Activated CD4-positive, alpha-beta memory T cell treated with anti-CD3 and anti-CD28 coated beads, Interleukin-2, amount 10 ng/mL, durations not matched to agents 7 days and 5 days (primary cell): ENCODE measurements around the gene SHCBP1. TPM values are rescaled to one million over a fixed set of nuclear protein-coding genes. Genes with fewer than 3 reads are reported as not detected.

Experiments used
- CTCF ChIA-PET: fragments of 350-600 bp; sonication (Branson Sonifier 250); formaldehyde crosslinking; loops from one replicate; lab custom pipeline; 2021; ENCODE audit warnings: antibody characterized with exemption, inconsistent platforms; lab: Charles Lee
- POLR2A ChIA-PET: fragments of 350-600 bp; sonication (Branson Sonifier 250); formaldehyde crosslinking; loops from one replicate; lab custom pipeline; 2021; ENCODE audit warnings: antibody characterized with exemption; lab: Charles Lee
- DNase-seq: peaks from one replicate; pipeline ENCODE4 v3.0.0-alpha.2; 2020
- H3K27ac Mint-ChIP-seq: one replicate; pipeline ENCODE4 v1.8.0; 2021; ENCODE audit warnings: mild to moderate bottlenecking, mixed read lengths
- H3K27me3 Mint-ChIP-seq: one replicate; pipeline ENCODE4 v1.8.0; 2021; ENCODE audit warnings: mixed read lengths
- H3K36me3 Mint-ChIP-seq: one replicate; pipeline ENCODE4 v1.8.0; 2021; ENCODE audit warnings: low read depth, mixed read lengths
- H3K4me1 Mint-ChIP-seq: one replicate; pipeline ENCODE4 v1.8.0; 2021; ENCODE audit warnings: mixed read lengths
- H3K4me3 Mint-ChIP-seq: one replicate; pipeline ENCODE4 v1.8.0; 2021; ENCODE audit warnings: mild to moderate bottlenecking, mixed read lengths
- H3K9me3 Mint-ChIP-seq: one replicate; pipeline ENCODE4 v1.8.0; 2021; ENCODE audit warnings: mixed read lengths
- total RNA-seq, 2 experiments: library from RNA; stranded (reverse); gene quantifications; one replicate each; pipeline ENCODE4 v1.2.3, GENCODE V29; 2021

Gene SHCBP1
- total RNA-seq, 2 experiments from 2014 or later = 51.0 to 52.5 TPM

GRCh38 chr16:46606231-46606630 lies 14.9 kb downstream of the SHCBP1 start:
- H3K4me3 Mint-ChIP-seq = no peak overlapping the region
- CTCF ChIA-PET = interaction anchor here (0.9 to 3.0 kb wide), 3 partner anchors 10 to 13 kb away, joined by 3 to 9 read pairs (median 3); no protein-coding TSS in a partner anchor
- H3K36me3 Mint-ChIP-seq = peaks cover 63% of the 10 kb centered on the region
- H3K9me3 Mint-ChIP-seq = no peaks in the 10 kb centered on the region
- H3K27ac Mint-ChIP-seq = no peak overlapping the region
- no peaks in the 10 kb centered on the region for H3K4me1 Mint-ChIP-seq
- no peak for DNase-seq
- POLR2A ChIA-PET = interaction anchor here (1.1 to 1.5 kb wide), 2 partner anchors 13 to 23 kb away, joined by 4 read pairs; no protein-coding TSS in a partner anchor
- H3K27me3 Mint-ChIP-seq = no peaks in the 10 kb centered on the region

DNA sequence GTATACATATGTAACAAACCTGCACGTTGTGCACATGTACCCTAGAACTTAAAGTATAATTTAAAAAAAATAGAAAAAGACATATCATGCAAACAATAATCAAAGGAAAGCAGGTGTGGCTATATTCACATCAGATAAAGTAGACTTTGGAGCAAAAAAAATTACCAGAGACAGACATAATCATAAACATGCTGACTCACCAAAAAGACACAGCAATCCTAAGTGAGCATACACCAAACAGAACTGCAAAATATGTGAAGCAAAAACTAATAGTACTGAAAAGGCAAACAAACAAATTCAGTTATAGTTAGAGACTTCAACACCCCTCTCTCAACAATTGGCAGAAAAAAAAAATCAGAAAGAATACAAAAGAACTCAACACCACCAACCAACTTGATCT lies 29.9 kb downstream of the SHCBP1 start:
- ChIA-PET POLR2A (no interaction called here), CTCF (no interaction called here)
- no peak overlapping the region for H3K27ac Mint-ChIP-seq
- H3K9me3 Mint-ChIP-seq = peaks cover 8% of the 10 kb centered on the region
- no peaks in the 10 kb centered on the region for H3K27me3 Mint-ChIP-seq
- H3K36me3 Mint-ChIP-seq = peaks cover 88% of the 10 kb centered on the region
- no peak overlapping the region for H3K4me3 Mint-ChIP-seq
- H3K4me1 Mint-ChIP-seq = peaks cover 8% of the 10 kb centered on the region
- DNase-seq = no peak

DNA sequence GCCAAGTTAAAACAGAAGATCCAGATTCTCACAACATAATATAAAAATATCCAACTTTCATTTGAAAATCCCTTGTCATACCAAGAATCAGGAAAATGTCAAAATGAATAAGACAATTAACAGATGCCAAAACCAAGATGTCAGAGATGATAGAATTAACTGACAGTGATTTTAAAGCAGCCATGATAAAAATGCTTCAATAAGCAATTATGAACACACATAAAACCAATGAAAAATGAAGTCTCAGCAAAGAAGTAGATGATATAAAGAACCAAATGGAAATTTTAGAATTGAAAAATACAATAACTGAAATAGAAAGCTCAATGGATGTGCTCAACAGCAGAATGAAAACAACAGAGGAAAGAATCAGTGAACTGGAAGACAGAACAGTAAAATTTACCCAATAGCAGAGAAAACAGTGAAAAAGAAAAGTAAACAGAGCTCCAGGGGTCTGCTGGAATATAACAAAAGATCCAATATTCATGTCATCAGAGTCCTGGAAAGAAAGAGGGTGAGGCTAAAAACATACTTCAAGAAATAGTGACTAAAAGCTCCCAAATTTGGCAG lies 35.1 kb downstream of the SHCBP1 start:
- no peak overlapping the region for H3K4me3 Mint-ChIP-seq
- peaks cover 96% of the 10 kb centered on the region for H3K36me3 Mint-ChIP-seq
- POLR2A ChIA-PET = no interaction called here

DNA sequence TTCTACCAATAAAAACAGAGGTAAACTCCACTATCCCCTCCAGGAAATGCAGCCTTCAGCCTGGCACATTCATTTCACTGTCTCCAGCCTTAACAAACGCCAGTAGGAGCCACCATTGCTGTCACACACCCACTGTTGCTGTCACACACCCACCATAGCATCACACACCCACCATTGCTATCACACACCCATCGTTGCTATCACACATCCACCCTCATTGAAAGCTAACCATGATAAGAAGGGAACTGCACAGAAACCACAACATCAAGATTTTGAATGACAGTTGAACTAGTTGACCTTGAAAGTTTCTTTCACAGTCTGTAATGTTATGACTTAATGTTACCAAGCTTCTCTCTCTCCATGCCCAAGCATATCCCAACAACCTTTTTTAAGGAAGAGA lies 38.1 kb downstream of the SHCBP1 start:
- DNase-seq = no peak
- Mint-ChIP-seq H3K4me1 (peaks cover 24% of the 10 kb centered on the region), H3K4me3 (no peak overlapping the region), H3K36me3 (peaks cover 78% of the 10 kb centered on the region), H3K27me3 (no peaks in the 10 kb centered on the region), H3K9me3 (peaks cover 12% of the 10 kb centered on the region), H3K27ac (peak overlapping the region; percentile 32)
- POLR2A ChIA-PET = interaction anchor here (1.8 to 2.1 kb wide), 2 partner anchors 23 to 38 kb away, joined by 4 to 8 read pairs; partner anchors contain the start of gene SHCBP1
- CTCF ChIA-PET = interaction anchor here (1.1 kb wide), 1 partner anchor 28 kb away, joined by 4 read pairs; no protein-coding TSS in a partner anchor

More for the DNA sequence above, 35.1 kb downstream of the SHCBP1 start:
- CTCF ChIA-PET = interaction anchor here (0.5 to 1.6 kb wide), 2 partner anchors 8 to 51 kb away, joined by 3 read pairs; no protein-coding TSS in a partner anchor
- Mint-ChIP-seq H3K4me1 (peaks cover 24% of the 10 kb centered on the region), H3K9me3 (peaks cover 14% of the 10 kb centered on the region), H3K27ac (no peak overlapping the region), H3K27me3 (no peaks in the 10 kb centered on the region)
- DNase-seq = no peak

DNA sequence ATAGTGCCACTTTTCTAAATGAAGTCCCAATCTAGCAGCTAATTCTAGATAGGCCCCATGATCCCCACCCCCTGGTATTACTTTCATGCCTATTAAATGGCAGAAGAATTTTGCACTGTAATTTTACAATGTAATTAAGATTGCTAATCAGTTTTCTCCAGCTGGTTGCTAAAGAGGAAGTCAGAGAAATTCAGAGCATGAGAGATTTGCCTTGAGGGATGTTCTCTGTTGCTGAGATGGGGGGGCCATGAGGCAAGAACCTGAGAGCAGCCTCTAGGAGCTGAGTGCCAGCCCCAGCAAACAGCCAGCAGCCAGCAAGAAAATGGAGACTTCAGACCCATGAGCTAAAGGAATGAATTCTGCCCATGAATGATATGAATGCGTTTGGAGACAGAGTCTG lies 38.9 kb downstream of the SHCBP1 start:
- CTCF ChIA-PET = interaction anchor here (0.6 to 1.1 kb wide), 2 partner anchors 27 to 351 kb away, joined by 3 to 4 read pairs; no protein-coding TSS in a partner anchor
- no peaks in the 10 kb centered on the region for H3K27me3 Mint-ChIP-seq
- H3K4me1 Mint-ChIP-seq = peaks cover 19% of the 10 kb centered on the region
- H3K27ac Mint-ChIP-seq = no peak overlapping the region
- no peak for DNase-seq
- peaks cover 70% of the 10 kb centered on the region for H3K36me3 Mint-ChIP-seq
- H3K9me3 Mint-ChIP-seq = peaks cover 12% of the 10 kb centered on the region
- H3K4me3 Mint-ChIP-seq = no peak overlapping the region
- POLR2A ChIA-PET = interaction anchor here (1.8 to 2.1 kb wide), 2 partner anchors 24 to 38 kb away, joined by 4 to 8 read pairs; partner anchors contain the start of gene SHCBP1

- Mint-ChIP-seq H3K27me3 (no peaks in the 10 kb centered on the region), H3K36me3 (peaks cover 32% of the 10 kb centered on the region), H3K4me1 (peaks cover 10% of the 10 kb centered on the region), H3K4me3 (no peak overlapping the region), H3K9me3 (no peaks in the 10 kb centered on the region), H3K27ac (no peak overlapping the region)
- ChIA-PET CTCF (interaction anchor here (1.3 kb wide), 1 partner anchor 9 kb away, joined by 3 read pairs; no protein-coding TSS in a partner anchor), POLR2A (interaction anchor here (1.2 to 1.7 kb wide), 2 partner anchors 42 to 43 kb away, joined by 3 read pairs; partner anchors contain the start of gene SHCBP1)
- no peak for DNase-seq
Measured at GRCh38 chr16:46577988-46578579, 43.1 kb downstream of the SHCBP1 start.

DNA sequence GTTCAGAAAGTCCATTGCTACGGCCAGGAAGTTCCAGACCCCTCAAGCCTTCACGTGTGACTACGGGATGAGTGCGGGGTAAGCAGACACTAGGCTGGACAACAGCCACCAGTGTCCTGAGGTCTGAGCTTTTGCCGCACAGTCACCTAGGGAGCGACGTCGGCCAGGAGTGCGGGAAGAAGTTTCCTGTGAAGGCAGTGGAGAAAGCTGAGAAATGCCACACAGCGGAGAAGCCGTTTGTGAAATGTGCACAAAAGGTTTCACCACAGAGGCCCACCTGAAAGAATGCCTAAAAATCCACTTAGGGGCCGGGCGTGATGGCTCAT lies 47.4 kb downstream of the SHCBP1 start:
- Mint-ChIP-seq H3K4me3 (no peak overlapping the region), H3K27ac (no peak overlapping the region), H3K27me3 (no peaks in the 10 kb centered on the region), H3K9me3 (no peaks in the 10 kb centered on the region), H3K4me1 (peaks cover 8% of the 10 kb centered on the region), H3K36me3 (peaks cover 4% of the 10 kb centered on the region)
- ChIA-PET CTCF (no interaction called here), POLR2A (no interaction called here)
- DNase-seq = no peak

DNA sequence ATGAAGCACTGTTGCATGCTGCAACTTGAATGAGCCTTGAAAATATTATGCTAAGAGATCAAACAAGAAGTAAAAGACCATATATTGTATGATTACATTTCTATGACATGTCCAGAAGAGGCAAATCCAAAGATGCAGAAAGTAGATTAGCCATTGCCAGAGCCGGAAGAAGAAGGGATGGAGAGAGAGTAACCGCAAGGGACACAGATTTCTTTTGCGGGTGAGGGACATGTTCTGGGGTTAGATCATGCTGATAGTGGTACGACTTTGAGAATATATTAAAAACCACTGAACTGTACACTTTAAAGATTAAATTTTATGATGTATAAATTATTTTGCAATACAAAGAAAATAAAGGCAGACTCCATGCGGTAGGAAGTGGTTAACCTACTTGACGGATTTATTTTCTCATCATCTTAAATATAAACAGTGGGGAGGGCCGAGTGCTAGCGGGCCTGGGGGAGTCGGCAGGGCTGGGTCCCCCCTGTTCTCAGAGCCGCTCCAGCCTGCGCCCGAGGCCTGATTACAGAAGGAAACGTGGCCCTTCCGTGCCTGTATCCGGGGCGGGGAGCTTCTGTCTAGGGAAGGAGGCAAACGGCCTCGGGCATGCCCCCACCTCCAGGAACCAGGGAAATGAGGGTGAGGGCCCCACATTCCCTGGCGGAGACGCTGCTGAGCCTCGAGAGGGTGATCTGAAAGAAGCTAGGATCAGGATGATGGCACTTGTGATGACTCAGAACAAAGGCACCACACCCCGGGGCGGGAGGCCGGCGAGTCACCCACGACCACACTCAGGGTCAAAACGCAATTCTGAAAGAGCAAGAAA lies 48.0 kb downstream of the SHCBP1 start:
- DNase-seq = no peak
- ChIA-PET POLR2A (no interaction called here), CTCF (no interaction called here)
- Mint-ChIP-seq H3K36me3 (peaks cover 3% of the 10 kb centered on the region), H3K4me3 (no peak overlapping the region), H3K9me3 (no peaks in the 10 kb centered on the region), H3K4me1 (peaks cover 8% of the 10 kb centered on the region), H3K27ac (no peak overlapping the region), H3K27me3 (no peaks in the 10 kb centered on the region)

DNA sequence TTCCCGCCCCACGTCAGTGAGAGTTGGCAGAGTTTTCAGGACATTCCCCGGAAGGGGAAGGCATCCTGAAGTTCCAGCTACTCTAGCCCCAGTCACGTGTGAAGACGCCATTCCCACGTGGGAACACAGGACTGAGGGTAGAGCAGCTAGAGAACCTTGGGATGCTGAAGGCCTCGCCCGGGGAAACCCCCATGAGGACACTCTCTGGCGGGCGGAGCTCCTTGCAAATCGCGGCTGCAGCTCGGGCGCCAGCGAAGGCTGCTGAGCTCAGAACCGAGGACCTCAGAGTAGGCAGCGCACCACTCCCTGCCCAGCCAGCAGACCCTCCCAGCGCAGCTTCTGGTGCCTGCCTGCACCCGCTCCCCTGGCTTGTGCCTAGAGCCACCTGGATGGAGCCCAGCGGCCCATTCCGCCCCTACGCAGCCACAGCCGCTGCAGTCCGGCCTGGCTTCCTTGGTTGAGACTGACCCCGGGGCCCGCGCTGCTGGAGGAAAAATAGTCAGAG lies 51.9 kb downstream of the SHCBP1 start:
- CTCF ChIA-PET = interaction anchor here (1.5 kb wide), 1 partner anchor 15 kb away, joined by 5 read pairs; no protein-coding TSS in a partner anchor
- Mint-ChIP-seq H3K27ac (no peak overlapping the region), H3K27me3 (peaks cover 4% of the 10 kb centered on the region), H3K4me1 (peaks cover 8% of the 10 kb centered on the region), H3K4me3 (no peak overlapping the region), H3K36me3 (no peaks in the 10 kb centered on the region), H3K9me3 (no peaks in the 10 kb centered on the region)
- POLR2A ChIA-PET = no interaction called here
- DNase-seq = no peak

DNA sequence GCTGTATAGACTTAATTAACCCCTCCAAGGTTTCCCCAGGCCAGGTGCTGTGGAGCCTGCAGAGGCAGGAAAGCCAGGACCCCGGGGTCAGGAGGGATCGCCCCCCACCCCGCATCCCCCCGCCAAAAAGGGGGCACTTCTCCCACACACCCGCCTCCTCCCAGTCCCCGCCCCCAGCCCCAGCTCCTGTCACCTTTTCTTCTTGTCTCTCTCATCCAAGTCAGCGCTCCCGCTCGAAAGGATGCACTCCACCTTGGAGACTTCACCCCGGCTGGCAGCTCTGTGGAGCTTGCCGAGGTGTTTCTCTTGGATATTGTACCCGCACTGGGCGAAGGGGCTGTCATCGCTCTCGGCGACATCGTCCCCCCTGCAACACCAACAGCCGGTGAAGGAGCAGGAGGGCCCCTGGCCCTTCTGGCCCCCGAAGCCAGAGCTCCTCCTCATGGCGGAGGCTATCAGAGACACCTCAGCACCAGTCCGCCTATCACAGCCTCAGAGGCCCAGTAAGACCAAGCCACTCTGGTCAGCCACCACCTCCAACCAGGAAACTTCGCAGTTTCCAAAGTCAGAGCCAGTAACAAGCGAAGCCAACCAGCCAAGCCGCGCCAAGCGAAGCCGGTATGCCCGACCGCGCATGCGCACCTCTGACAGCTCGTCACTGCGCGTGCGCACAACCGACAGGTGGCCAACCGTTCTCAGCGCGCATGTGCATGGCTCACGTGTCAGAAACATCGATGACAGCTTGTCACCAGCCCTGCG lies 52.5 kb downstream of the SHCBP1 start:
- Mint-ChIP-seq H3K27me3 (peaks cover 9% of the 10 kb centered on the region), H3K9me3 (no peaks in the 10 kb centered on the region), H3K4me1 (peaks cover 7% of the 10 kb centered on the region), H3K27ac (no peak overlapping the region), H3K36me3 (no peaks in the 10 kb centered on the region), H3K4me3 (no peak overlapping the region)
- DNase-seq = no peak
- CTCF ChIA-PET = no interaction called here
- POLR2A ChIA-PET = no interaction called here

DNA sequence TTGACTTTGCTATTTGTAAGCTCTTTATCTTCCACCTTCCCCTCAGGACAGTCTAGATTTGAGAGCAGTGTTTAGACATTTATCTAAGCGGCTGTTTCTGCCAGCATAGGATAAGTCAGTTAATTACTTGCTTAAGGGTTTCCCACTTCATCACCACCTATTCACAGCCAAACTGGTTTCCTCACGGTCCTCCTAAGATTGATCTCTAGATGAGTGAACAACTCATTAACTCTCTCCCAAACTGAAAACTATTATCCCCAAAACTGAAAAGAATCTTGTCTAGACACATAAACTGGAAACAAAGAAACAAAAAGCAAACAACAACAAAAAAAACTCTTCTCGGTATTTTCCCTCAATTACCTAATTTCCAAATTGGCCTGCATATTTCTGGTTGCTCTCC lies 58.2 kb downstream of the SHCBP1 start:
- Mint-ChIP-seq H3K27me3 (peaks cover 22% of the 10 kb centered on the region), H3K9me3 (no peaks in the 10 kb centered on the region), H3K36me3 (no peaks in the 10 kb centered on the region), H3K27ac (no peak overlapping the region), H3K4me1 (no peaks in the 10 kb centered on the region), H3K4me3 (no peak overlapping the region)
- DNase-seq = no peak
- POLR2A ChIA-PET = no interaction called here
- CTCF ChIA-PET = no interaction called here

- CTCF ChIA-PET = no interaction called here
Measured at GRCh38 chr16:46558018-46558417, 63.2 kb downstream of the SHCBP1 start.

More at GRCh38 chr16:46558018-46558417, 63.2 kb downstream of the SHCBP1 start:
- no peaks in the 10 kb centered on the region for H3K9me3 Mint-ChIP-seq
- no peaks in the 10 kb centered on the region for H3K4me1 Mint-ChIP-seq
- no peak overlapping the region for H3K4me3 Mint-ChIP-seq
- peaks cover 16% of the 10 kb centered on the region for H3K27me3 Mint-ChIP-seq
- POLR2A ChIA-PET = no interaction called here
- H3K36me3 Mint-ChIP-seq = no peaks in the 10 kb centered on the region
- no peak overlapping the region for H3K27ac Mint-ChIP-seq
- DNase-seq = no peak
